ENCODE data around the gene BLOC1S4. TPM values are rescaled to one million over a fixed set of nuclear protein-coding genes. Genes with fewer than 3 reads are reported as not detected.

BLOC1S4 gene
- total RNA-seq, 2 experiments from 2014 or later = 21.8 to 22.3 TPM

- no peak for DNase-seq
- Mint-ChIP-seq H3K36me3 (no peaks in the 10 kb centered on the region), H3K4me3 (no peak overlapping the region), H3K27me3 (no peaks in the 10 kb centered on the region), H3K27ac (no peak overlapping the region), H3K4me1 (no peaks in the 10 kb centered on the region), H3K9me3 (ENCODE audit: low read depth) (no peaks in the 10 kb centered on the region)
- ATAC-seq = no peak
- CTCF ChIA-PET = interaction anchor here (1.0 kb wide), 1 partner anchor 315 kb away, joined by 3 read pairs; a partner anchor contains a TSS
Measured at GRCh38 chr4:6727081-6727942, 11.3 kb downstream of the BLOC1S4 start.

GRCh38 chr4:6727943-6728250, 11.9 kb downstream of the BLOC1S4 start:
- CTCF ChIA-PET = no interaction called here
- no peak for DNase-seq
- H3K4me3 Mint-ChIP-seq = no peak overlapping the region
- no peaks in the 10 kb centered on the region for H3K9me3 Mint-ChIP-seq (ENCODE audit: low read depth)
- H3K36me3 Mint-ChIP-seq = no peaks in the 10 kb centered on the region
- H3K4me1 Mint-ChIP-seq = no peaks in the 10 kb centered on the region
- H3K27ac Mint-ChIP-seq = no peak overlapping the region
- no peaks in the 10 kb centered on the region for H3K27me3 Mint-ChIP-seq
- ATAC-seq = no peak

- no peak overlapping the region for H3K27ac Mint-ChIP-seq
- CTCF ChIA-PET = interaction anchor here (1.6 kb wide), 1 partner anchor 9 kb away, joined by 5 read pairs; no protein-coding TSS in a partner anchor
- H3K36me3 Mint-ChIP-seq = no peaks in the 10 kb centered on the region
- no peaks in the 10 kb centered on the region for H3K4me1 Mint-ChIP-seq
- ATAC-seq (no peak), DNase-seq (no peak)
- H3K4me3 Mint-ChIP-seq = no peak overlapping the region
- no peaks in the 10 kb centered on the region for H3K9me3 Mint-ChIP-seq (ENCODE audit: low read depth)
- H3K27me3 Mint-ChIP-seq = no peaks in the 10 kb centered on the region
Measured at GRCh38 chr4:6728320-6729029, 12.5 kb downstream of the BLOC1S4 start.

GRCh38 chr4:6730603-6731317, 14.8 kb downstream of the BLOC1S4 start:
- Mint-ChIP-seq H3K9me3 (ENCODE audit: low read depth) (no peaks in the 10 kb centered on the region), H3K4me1 (no peaks in the 10 kb centered on the region), H3K4me3 (no peak overlapping the region), H3K36me3 (no peaks in the 10 kb centered on the region), H3K27ac (no peak overlapping the region), H3K27me3 (no peaks in the 10 kb centered on the region)
- CTCF ChIA-PET = interaction anchor here (0.9 to 1.0 kb wide), 2 partner anchors 10 to 143 kb away, joined by 3 to 5 read pairs; no protein-coding TSS in a partner anchor
- DNase-seq (no peak), ATAC-seq (no peak)

GRCh38 chr4:6731318-6731675, 15.3 kb downstream of the BLOC1S4 start:
- H3K27me3 Mint-ChIP-seq = no peaks in the 10 kb centered on the region
- no peaks in the 10 kb centered on the region for H3K4me1 Mint-ChIP-seq
- ATAC-seq = no peak
- no peaks in the 10 kb centered on the region for H3K9me3 Mint-ChIP-seq (ENCODE audit: low read depth)
- CTCF ChIA-PET = interaction anchor here (0.9 to 1.0 kb wide), 2 partner anchors 11 to 142 kb away, joined by 3 to 5 read pairs; no protein-coding TSS in a partner anchor
- DNase-seq = no peak
- H3K36me3 Mint-ChIP-seq = no peaks in the 10 kb centered on the region
- no peak overlapping the region for H3K4me3 Mint-ChIP-seq
- no peak overlapping the region for H3K27ac Mint-ChIP-seq

- H3K4me3 Mint-ChIP-seq = no peak overlapping the region
- CTCF ChIA-PET = interaction anchor here (1.5 kb wide), 1 partner anchor 12 kb away, joined by 3 read pairs; no protein-coding TSS in a partner anchor
- DNase-seq (no peak), ATAC-seq (no peak)
- no peak overlapping the region for H3K27ac Mint-ChIP-seq
- H3K27me3 Mint-ChIP-seq = no peaks in the 10 kb centered on the region
- no peaks in the 10 kb centered on the region for H3K4me1 Mint-ChIP-seq
- no peaks in the 10 kb centered on the region for H3K36me3 Mint-ChIP-seq
- H3K9me3 Mint-ChIP-seq (ENCODE audit: low read depth) = no peaks in the 10 kb centered on the region
Measured at GRCh38 chr4:6731780-6732179, 15.8 kb downstream of the BLOC1S4 start.

- ATAC-seq = no peak
- DNase-seq = no peak
- Mint-ChIP-seq H3K27ac (no peak overlapping the region), H3K9me3 (ENCODE audit: low read depth) (no peaks in the 10 kb centered on the region), H3K4me3 (no peak overlapping the region), H3K36me3 (no peaks in the 10 kb centered on the region), H3K4me1 (no peaks in the 10 kb centered on the region), H3K27me3 (peaks cover 4% of the 10 kb centered on the region)
- CTCF ChIA-PET = interaction anchor here (1.5 kb wide), 1 partner anchor 13 kb away, joined by 3 read pairs; no protein-coding TSS in a partner anchor
Measured at GRCh38 chr4:6732441-6733357, 16.7 kb downstream of the BLOC1S4 start.

GRCh38 chr4:6733358-6734164, 17.6 kb downstream of the BLOC1S4 start:
- CTCF ChIA-PET = no interaction called here
- no peak for DNase-seq
- H3K4me1 Mint-ChIP-seq = no peaks in the 10 kb centered on the region
- no peak for ATAC-seq
- no peak overlapping the region for H3K27ac Mint-ChIP-seq
- no peaks in the 10 kb centered on the region for H3K9me3 Mint-ChIP-seq (ENCODE audit: low read depth)
- no peaks in the 10 kb centered on the region for H3K36me3 Mint-ChIP-seq
- no peak overlapping the region for H3K4me3 Mint-ChIP-seq
- peaks cover 4% of the 10 kb centered on the region for H3K27me3 Mint-ChIP-seq

- no peak for ATAC-seq
- CTCF ChIA-PET = no interaction called here
- DNase-seq = no peak
Measured at GRCh38 chr4:6734165-6734786, 18.3 kb downstream of the BLOC1S4 start.

GRCh38 chr4:6739920-6740319, 23.9 kb downstream of the BLOC1S4 start:
- DNase-seq (no peak), ATAC-seq (no peak)
- peaks cover 4% of the 10 kb centered on the region for H3K27me3 Mint-ChIP-seq
- H3K9me3 Mint-ChIP-seq (ENCODE audit: low read depth) = peaks cover 4% of the 10 kb centered on the region
- peaks cover 15% of the 10 kb centered on the region for H3K4me1 Mint-ChIP-seq
- no peak overlapping the region for H3K27ac Mint-ChIP-seq
- CTCF ChIA-PET = interaction anchor here (1.4 kb wide), 1 partner anchor 133 kb away, joined by 4 read pairs; no protein-coding TSS in a partner anchor
- H3K36me3 Mint-ChIP-seq = no peaks in the 10 kb centered on the region
- H3K4me3 Mint-ChIP-seq = no peak overlapping the region

More at GRCh38 chr4:6734165-6734786, 18.3 kb downstream of the BLOC1S4 start:
- no peaks in the 10 kb centered on the region for H3K4me1 Mint-ChIP-seq
- H3K36me3 Mint-ChIP-seq = no peaks in the 10 kb centered on the region
- H3K27ac Mint-ChIP-seq = no peak overlapping the region
- no peaks in the 10 kb centered on the region for H3K9me3 Mint-ChIP-seq (ENCODE audit: low read depth)
- H3K27me3 Mint-ChIP-seq = peaks cover 4% of the 10 kb centered on the region
- no peak overlapping the region for H3K4me3 Mint-ChIP-seq

GRCh38 chr4:6740347-6740746, 24.4 kb downstream of the BLOC1S4 start:
- H3K27me3 Mint-ChIP-seq = peaks cover 4% of the 10 kb centered on the region

More at GRCh38 chr4:6740347-6740746, 24.4 kb downstream of the BLOC1S4 start:
- DNase-seq (no peak), ATAC-seq (no peak)
- Mint-ChIP-seq H3K27ac (no peak overlapping the region), H3K36me3 (no peaks in the 10 kb centered on the region), H3K9me3 (ENCODE audit: low read depth) (peaks cover 4% of the 10 kb centered on the region), H3K4me1 (peaks cover 15% of the 10 kb centered on the region), H3K4me3 (no peak overlapping the region)
- CTCF ChIA-PET = interaction anchor here (1.4 kb wide), 1 partner anchor 133 kb away, joined by 4 read pairs; no protein-coding TSS in a partner anchor

All from activated CD8-positive, alpha-beta memory T cell treated with anti-CD3 and anti-CD28 coated beads, Interleukin-2, amount 10 ng/mL, durations not matched to agents 7 days and 5 days (primary cell).